Osteocyte (in vitro differentiated cells): ENCODE measurements around the gene OIT3. TPM values are rescaled to one million over a fixed set of nuclear protein-coding genes. Genes with fewer than 3 reads are reported as not detected.

ENCODE experiments used
- DNase-seq: peaks from one replicate; pipeline ENCODE4 v3.0.0; 2021; ENCODE audit warnings: mixed read lengths; ENCODE audit not compliant: unreplicated experiment; ENCODE audit errors: extremely low spot score
- H3K27ac Mint-ChIP-seq: one replicate; pipeline ENCODE4 v1.8.0; 2021; ENCODE audit warnings: mild to moderate bottlenecking, mixed read lengths; ENCODE audit not compliant: unreplicated experiment
- H3K27me3 Mint-ChIP-seq: one replicate; pipeline ENCODE4 v1.8.0; 2021; ENCODE audit warnings: mixed read lengths; ENCODE audit not compliant: unreplicated experiment
- H3K36me3 Mint-ChIP-seq: one replicate; pipeline ENCODE4 v1.8.0; 2021; ENCODE audit warnings: mixed read lengths; ENCODE audit not compliant: unreplicated experiment
- H3K4me1 Mint-ChIP-seq: one replicate; pipeline ENCODE4 v1.8.0; 2021; ENCODE audit warnings: mixed read lengths; ENCODE audit not compliant: unreplicated experiment
- H3K4me3 Mint-ChIP-seq: one replicate; pipeline ENCODE4 v1.8.0; 2021; ENCODE audit warnings: mild to moderate bottlenecking, moderate library complexity, mixed read lengths; ENCODE audit not compliant: unreplicated experiment
- H3K9me3 Mint-ChIP-seq: one replicate; pipeline ENCODE4 v1.8.0; 2021; ENCODE audit warnings: mixed read lengths; ENCODE audit not compliant: unreplicated experiment
- total RNA-seq: library from RNA; stranded (reverse); gene quantifications from 2 replicates; pipeline ENCODE4 v1.2.1, GENCODE V29; 2021
- TF ChIP-seq, protein P1 (sequence below): fragments of 200-600 bp; sonication (generic); IDR thresholded peaks from 2 replicates; pipeline ENCODE4 v1.5.0; 2021; ENCODE audit warnings: antibody characterized with exemption, mild to moderate bottlenecking, moderate library complexity

The OIT3 gene
- total RNA-seq, 1 donor from 2014 or later, result 0.19 TPM

- H3K9me3 Mint-ChIP-seq, result peaks cover 6% of the 10 kb centered on the region
- no peaks in the 10 kb centered on the region for H3K27me3 Mint-ChIP-seq
- no peaks in the 10 kb centered on the region for H3K4me1 Mint-ChIP-seq
- TF ChIP-seq, protein P1, sequence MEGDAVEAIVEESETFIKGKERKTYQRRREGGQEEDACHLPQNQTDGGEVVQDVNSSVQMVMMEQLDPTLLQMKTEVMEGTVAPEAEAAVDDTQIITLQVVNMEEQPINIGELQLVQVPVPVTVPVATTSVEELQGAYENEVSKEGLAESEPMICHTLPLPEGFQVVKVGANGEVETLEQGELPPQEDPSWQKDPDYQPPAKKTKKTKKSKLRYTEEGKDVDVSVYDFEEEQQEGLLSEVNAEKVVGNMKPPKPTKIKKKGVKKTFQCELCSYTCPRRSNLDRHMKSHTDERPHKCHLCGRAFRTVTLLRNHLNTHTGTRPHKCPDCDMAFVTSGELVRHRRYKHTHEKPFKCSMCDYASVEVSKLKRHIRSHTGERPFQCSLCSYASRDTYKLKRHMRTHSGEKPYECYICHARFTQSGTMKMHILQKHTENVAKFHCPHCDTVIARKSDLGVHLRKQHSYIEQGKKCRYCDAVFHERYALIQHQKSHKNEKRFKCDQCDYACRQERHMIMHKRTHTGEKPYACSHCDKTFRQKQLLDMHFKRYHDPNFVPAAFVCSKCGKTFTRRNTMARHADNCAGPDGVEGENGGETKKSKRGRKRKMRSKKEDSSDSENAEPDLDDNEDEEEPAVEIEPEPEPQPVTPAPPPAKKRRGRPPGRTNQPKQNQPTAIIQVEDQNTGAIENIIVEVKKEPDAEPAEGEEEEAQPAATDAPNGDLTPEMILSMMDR, result peak; percentile 65
- no peak for DNase-seq
- peaks cover 32% of the 10 kb centered on the region for H3K36me3 Mint-ChIP-seq
- no peak overlapping the region for H3K4me3 Mint-ChIP-seq
- no peak overlapping the region for H3K27ac Mint-ChIP-seq
These were observed 18.1 kb upstream of the OIT3 start for GRCh38 chr10:72875250-72876055.

DNA sequence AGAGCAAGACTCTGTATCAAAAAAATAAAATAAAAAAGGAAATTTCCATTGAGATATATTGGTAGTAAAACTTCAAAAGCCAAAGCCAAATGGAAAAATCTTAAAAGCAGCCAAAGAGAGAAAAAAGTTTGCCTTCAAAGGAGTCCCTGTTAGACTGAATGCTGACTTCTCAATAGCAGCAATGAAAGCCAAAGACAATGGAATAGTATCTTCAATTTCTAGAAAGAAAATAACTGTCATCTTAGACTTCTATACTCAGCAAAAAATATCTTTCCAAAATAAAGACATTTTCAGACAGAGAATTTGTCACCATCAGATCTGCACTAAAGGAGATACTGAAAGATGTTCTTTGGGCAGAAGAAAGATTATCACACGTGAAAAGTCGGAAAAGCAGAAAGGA lies 14.3 kb upstream of the OIT3 start:
- no peak overlapping the region for H3K27ac Mint-ChIP-seq
- H3K4me3 Mint-ChIP-seq, result no peak overlapping the region
- H3K9me3 Mint-ChIP-seq, result peaks cover 6% of the 10 kb centered on the region
- peaks cover 41% of the 10 kb centered on the region for H3K36me3 Mint-ChIP-seq
- DNase-seq, result no peak
- TF ChIP-seq, protein P1, result no peak
- no peaks in the 10 kb centered on the region for H3K4me1 Mint-ChIP-seq
- no peaks in the 10 kb centered on the region for H3K27me3 Mint-ChIP-seq

- H3K4me1 Mint-ChIP-seq, result no peaks in the 10 kb centered on the region
- peaks cover 61% of the 10 kb centered on the region for H3K36me3 Mint-ChIP-seq
- TF ChIP-seq, protein P1, result no peak
- peaks cover 6% of the 10 kb centered on the region for H3K9me3 Mint-ChIP-seq
- no peak overlapping the region for H3K4me3 Mint-ChIP-seq
- no peak overlapping the region for H3K27ac Mint-ChIP-seq
- H3K27me3 Mint-ChIP-seq, result no peaks in the 10 kb centered on the region
- no peak for DNase-seq
These were observed 12.2 kb upstream of the OIT3 start for GRCh38 chr10:72881291-72881690.

DNA sequence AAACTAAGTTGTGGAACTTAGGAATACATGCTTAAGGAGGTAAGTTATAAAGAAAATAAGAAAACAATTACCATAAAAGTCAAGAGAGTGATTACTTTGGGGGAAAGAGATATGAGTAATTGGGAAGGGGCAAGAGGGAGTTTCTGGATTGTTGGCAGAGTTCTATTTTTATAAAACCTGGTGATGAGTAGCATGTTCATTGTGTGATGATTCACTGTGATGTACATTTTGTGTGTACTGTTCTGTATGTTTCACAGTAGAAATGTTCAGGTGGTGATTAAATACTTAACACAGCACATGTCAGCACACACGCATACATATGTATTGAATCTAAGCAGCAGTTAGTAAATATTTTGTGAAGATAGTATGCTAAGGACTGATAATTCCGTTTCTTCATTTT lies 9.7 kb upstream of the OIT3 start:
- peaks cover 5% of the 10 kb centered on the region for H3K4me1 Mint-ChIP-seq
- peaks cover 66% of the 10 kb centered on the region for H3K36me3 Mint-ChIP-seq
- DNase-seq, result no peak
- no peak overlapping the region for H3K27ac Mint-ChIP-seq
- no peaks in the 10 kb centered on the region for H3K27me3 Mint-ChIP-seq
- no peaks in the 10 kb centered on the region for H3K9me3 Mint-ChIP-seq
- TF ChIP-seq, protein P1, result no peak
- no peak overlapping the region for H3K4me3 Mint-ChIP-seq

DNA sequence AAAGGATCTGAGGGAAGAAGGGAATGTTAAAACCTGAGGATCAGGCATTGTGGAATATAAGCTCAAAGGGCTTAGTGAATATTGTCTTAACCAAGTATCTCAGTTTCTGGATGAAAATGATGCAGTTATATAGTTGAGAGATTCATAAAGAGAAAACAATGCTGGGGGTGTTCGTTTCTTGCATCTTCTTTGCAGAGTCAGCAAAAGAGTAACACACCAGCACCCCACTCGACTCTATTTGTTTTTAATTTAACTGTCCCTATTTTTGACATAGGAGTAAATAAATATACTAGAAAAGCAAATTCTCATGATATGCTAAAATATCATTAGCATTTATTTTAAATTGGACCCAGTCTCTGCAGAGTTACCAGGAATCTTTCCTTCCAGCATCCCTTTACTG lies 7.6 kb upstream of the OIT3 start:
- no peak for DNase-seq
- Mint-ChIP-seq H3K4me1 (peaks cover 5% of the 10 kb centered on the region), H3K4me3 (no peak overlapping the region), H3K9me3 (no peaks in the 10 kb centered on the region), H3K27me3 (no peaks in the 10 kb centered on the region), H3K36me3 (peaks cover 61% of the 10 kb centered on the region), H3K27ac (no peak overlapping the region)
- TF ChIP-seq, protein P1, result no peak
